NCI-H345 treated with DMSO at 0.1 percent for 48 hours (cell line): ENCODE measurements around the gene FADD.

ENCODE experiments used
- DNase-seq: peaks from one replicate; lab custom pipeline; 2025; ENCODE audit not compliant: unreplicated experiment; lab: John Stamatoyannopoulos, UW

The FADD gene

GRCh38 chr11:70230840-70231710 is 28.0 kb downstream of the FADD start:
- DNase-seq = no peak

GRCh38 chr11:70233034-70233433 is 29.9 kb downstream of the FADD start:
- no peak for DNase-seq

DNA sequence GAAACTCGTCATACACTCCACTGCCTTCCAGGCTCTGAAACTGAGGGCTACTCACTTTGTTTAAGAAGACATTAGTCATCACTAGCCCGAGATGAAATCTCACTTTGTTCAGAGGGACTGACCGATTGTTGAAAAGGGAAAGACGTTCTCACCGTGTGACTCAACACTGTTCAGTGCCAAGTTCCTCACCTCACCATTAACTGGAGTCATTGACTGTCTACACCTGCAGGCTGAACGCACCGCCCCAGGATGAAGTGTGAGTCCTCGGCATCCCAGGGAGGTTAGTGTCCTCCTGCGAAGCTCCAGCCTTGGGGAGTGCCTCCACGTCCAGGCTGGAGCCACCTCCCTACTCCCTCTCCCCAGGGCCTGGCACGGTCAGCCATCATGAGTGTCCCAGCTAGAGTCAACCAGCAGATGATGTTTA is 30.4 kb downstream of the FADD start:
- DNase-seq = no peak

- no peak for DNase-seq
These were observed 30.9 kb downstream of the FADD start for GRCh38 chr11:70233962-70234361.

- no peak for DNase-seq
These were observed 37.2 kb downstream of the FADD start for GRCh38 chr11:70240337-70240736.

- DNase-seq = no peak
These were observed 38.6 kb downstream of the FADD start for GRCh38 chr11:70241709-70242108.

DNA sequence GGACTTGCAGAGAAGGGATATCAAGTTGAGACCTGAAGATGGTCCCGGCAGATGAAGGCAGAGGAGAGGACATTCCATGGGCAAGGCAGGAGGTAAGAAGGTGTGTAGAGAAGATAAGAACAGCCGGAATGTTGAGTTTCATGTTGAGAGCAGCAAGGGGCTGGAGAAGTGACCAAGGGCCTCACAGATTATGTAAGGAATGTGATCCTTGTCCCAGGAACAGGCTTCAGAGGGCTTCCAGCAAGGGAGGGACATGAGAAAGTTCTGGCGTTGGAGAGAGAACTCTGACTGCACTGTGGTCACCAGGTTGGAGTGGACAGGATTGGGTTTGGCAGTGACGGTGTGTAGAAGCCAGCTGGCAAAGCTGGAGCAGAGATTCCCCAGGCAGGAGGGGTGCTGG is 39.8 kb downstream of the FADD start:
- DNase-seq = no peak

DNA sequence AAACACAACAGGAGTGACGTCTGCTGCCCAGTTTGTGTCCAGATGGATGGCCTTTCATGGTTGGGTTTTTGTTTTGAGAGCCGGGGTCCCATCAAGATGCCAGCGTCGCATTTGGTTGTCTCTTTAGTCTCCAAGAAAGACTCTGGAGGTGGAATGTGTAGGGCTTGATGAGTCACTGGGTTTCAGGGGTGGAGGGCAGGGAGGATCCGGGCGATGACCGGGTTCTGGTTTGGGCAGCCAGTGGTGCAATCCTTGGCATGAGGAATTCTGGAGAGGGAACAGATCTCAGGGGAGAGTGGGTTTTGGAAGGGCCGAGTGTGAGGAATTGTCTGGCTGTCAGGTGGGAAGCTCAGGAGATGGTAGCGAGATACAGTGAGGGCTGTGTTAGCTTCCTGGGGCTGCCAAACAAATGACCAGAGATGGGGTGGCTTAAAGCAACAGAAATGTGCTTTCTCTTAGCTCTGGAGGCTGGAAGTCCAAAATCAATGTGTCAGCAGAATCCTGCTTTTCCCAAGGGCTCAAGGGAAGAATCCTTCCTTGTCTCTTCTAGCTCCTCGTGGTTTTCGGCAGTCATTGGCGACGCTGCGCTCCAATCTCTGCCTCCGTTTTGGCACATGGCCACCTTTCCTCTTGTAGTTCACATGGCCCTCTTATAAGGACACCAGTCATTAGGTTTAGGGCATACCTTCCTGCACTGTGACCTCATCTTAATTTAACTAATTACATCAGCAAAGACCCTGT is 41.0 kb downstream of the FADD start:
- no peak for DNase-seq

- DNase-seq = no peak
These were observed 41.6 kb downstream of the FADD start for GRCh38 chr11:70244698-70245097.

GRCh38 chr11:70246196-70246595 is 43.1 kb downstream of the FADD start:
- no peak for DNase-seq

DNA sequence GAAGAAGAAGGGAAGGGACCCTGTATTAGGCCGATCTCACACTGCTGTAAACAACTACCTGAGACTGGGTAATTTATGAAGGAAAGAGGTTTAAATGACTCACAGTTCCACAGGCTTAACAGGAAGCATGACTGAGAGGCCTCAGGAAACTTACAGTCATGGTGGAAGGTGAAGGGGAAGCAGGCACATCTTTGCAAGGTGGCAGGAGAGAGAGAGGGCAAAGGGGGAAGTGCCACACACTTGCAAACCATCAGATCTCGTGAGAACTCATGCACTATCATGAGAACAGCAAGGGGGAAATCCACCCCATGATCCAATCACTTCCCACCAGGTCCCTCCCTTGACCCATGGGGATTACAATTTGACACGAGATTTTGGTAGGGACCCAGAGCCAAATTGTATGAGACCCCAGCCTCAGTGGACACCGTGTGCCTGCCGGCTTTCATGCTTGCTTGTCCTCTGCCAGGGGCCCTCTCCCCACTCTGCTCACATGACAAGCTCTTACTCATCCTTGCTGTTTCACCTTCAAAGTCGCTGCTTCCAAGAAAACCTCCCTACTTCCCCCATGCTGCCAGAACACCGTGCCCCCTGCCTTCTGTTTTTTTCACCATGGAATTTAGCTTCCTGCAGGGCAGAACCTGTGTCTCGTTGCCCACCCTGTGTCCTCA is 44.1 kb downstream of the FADD start:
- DNase-seq = no peak

- no peak for DNase-seq
These were observed 44.6 kb downstream of the FADD start for GRCh38 chr11:70247710-70248072.

DNA sequence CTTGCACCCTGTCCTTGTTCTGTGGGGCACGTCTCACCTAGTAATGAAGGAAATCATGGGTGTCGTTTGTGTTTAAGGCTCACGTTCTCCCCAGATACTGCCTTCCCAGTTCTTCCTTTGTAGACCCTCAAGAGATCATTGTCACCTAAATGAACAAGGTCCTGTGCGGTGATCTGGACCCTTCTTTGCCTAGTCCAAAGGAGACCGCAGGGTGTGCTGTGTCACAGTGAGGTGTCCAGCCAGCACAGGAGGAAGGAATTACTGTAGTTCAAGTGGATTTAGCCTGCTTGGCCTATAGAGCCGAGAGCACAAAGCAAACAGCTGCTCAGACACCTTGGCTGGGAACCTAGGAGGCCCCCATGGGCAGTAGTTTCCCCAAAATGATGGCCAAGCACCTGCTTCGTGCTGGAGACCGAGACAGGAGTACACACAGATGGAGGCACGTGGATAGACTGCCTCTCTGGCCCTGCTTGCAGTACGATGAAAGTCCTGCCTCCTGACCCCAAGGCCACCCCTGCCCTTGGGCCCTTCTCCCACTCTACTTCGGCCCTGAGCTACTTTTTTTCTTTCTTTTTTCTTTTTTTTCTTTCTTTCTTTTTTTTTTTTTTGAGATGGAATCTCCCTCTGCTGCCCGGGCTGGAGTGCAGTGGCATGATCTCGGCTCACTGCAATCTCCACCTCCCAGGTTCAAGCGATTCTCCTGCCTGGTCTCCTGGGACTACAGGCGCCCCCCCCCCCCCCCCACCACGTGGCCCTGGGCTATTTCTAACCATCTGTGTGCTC is 48.0 kb downstream of the FADD start:
- no peak for DNase-seq

- no peak for DNase-seq
These were observed 48.7 kb downstream of the FADD start for GRCh38 chr11:70251659-70252321.

DNA sequence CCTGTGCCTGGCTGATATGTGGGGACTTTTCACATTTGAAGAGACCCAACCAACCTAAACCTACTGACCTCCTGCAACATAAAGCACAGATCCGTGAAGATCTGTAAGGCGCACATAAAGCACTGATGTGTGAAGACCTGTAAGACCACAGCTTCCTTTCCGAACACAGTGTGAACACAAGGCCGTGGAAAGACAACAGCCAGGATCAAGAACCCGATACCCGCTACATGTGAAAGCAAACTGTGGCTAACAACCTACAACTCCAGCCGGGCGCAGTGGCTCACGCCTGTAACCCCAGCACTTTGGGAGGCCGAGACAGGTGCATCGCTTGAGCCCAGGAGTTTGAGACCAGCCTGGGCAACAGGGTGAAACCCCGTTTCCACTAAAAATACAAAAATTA is 49.7 kb downstream of the FADD start:
- DNase-seq = no peak

- DNase-seq = no peak
These were observed 52.5 kb downstream of the FADD start for GRCh38 chr11:70255477-70256116.
